HEK293 (cell line): ENCODE measurements around the gene APOL2.

Experiments used
- BCL11B ChIP-seq: fragments of 450-650 bp; formaldehyde crosslinking; IDR thresholded peaks from 2 replicates; pipeline ENCODE4 v1.5.1; 2016; ENCODE audit warnings: low read depth, missing biosample characterization, missing genetic modification characterization
- ELK4 ChIP-seq: IDR thresholded peaks from 2 replicates; pipeline ENCODE4 v1.6.1; 2011; ENCODE audit warnings: mild to moderate bottlenecking, low read depth, low read length, borderline replicate concordance
- GFI1B ChIP-seq: fragments of 450-650 bp; formaldehyde crosslinking; IDR thresholded peaks from 2 replicates; pipeline ENCODE4 v1.5.1; 2016; ENCODE audit warnings: missing biosample characterization, missing genetic modification characterization
- GLIS1 ChIP-seq: fragments of 450-650 bp; formaldehyde crosslinking; IDR thresholded peaks from 2 replicates; pipeline ENCODE4 v1.5.1; 2016; ENCODE audit warnings: missing biosample characterization, missing genetic modification characterization
- HOXC10 ChIP-seq: sonication (generic); formaldehyde crosslinking; IDR thresholded peaks from 2 replicates; pipeline ENCODE4 v1.8.1; 2023; ENCODE audit warnings: mild to moderate bottlenecking, missing genetic modification reagents
- KLF10 ChIP-seq: fragments of 450-650 bp; IDR thresholded peaks from 2 replicates; pipeline ENCODE4 v1.5.1; 2018; ENCODE audit warnings: missing biosample characterization, mild to moderate bottlenecking, missing genetic modification characterization
- MZF1 ChIP-seq: fragments of 450-650 bp; formaldehyde crosslinking; IDR thresholded peaks from 2 replicates; pipeline ENCODE4 v1.5.1; 2017; ENCODE audit warnings: missing biosample characterization, missing genetic modification characterization, borderline replicate concordance
- SCRT2 ChIP-seq: fragments of 450-650 bp; formaldehyde crosslinking; IDR thresholded peaks from 2 replicates; pipeline ENCODE4 v1.5.1; 2016; ENCODE audit warnings: missing biosample characterization, missing genetic modification characterization
- TRIM28 ChIP-seq: IDR thresholded peaks from 2 replicates; pipeline ENCODE4 v1.6.1; 2011; ENCODE audit warnings: low read length, control low read depth, borderline replicate concordance
- ZBTB48 ChIP-seq: fragments of 450-650 bp; formaldehyde crosslinking; IDR thresholded peaks from 2 replicates; pipeline ENCODE4 v1.5.1; 2016; ENCODE audit warnings: missing biosample characterization, missing genetic modification characterization
- ZFHX2 ChIP-seq: fragments of 450-650 bp; formaldehyde crosslinking; conservative IDR thresholded peaks from 2 replicates; pipeline ENCODE4 v1.5.1; 2016; ENCODE audit warnings: missing biosample characterization, missing genetic modification characterization
- ZFP37 ChIP-seq: fragments of 450-650 bp; formaldehyde crosslinking; IDR thresholded peaks from 2 replicates; pipeline ENCODE4 v1.5.1; 2016; ENCODE audit warnings: missing biosample characterization, missing genetic modification characterization
- ZNF132 ChIP-seq: fragments of 450-650 bp; formaldehyde crosslinking; IDR thresholded peaks from 2 replicates; pipeline ENCODE4 v1.5.1; 2017; ENCODE audit warnings: missing biosample characterization, missing genetic modification characterization, borderline replicate concordance
- ZNF155 ChIP-seq: fragments of 450-650 bp; formaldehyde crosslinking; IDR thresholded peaks from 2 replicates; pipeline ENCODE4 v1.5.1; 2016; ENCODE audit warnings: missing biosample characterization, missing genetic modification characterization
- ZNF37A ChIP-seq: fragments of 450-650 bp; IDR thresholded peaks from 2 replicates; pipeline ENCODE4 v1.5.1; 2018; ENCODE audit warnings: missing biosample characterization, missing genetic modification characterization
- ZNF48 ChIP-seq: fragments of 450-650 bp; formaldehyde crosslinking; IDR thresholded peaks from 2 replicates; pipeline ENCODE4 v1.5.1; 2016; ENCODE audit warnings: missing biosample characterization, missing genetic modification characterization
- ZNF529 ChIP-seq: fragments of 450-650 bp; formaldehyde crosslinking; IDR thresholded peaks from 2 replicates; pipeline ENCODE4 v1.5.1; 2017; ENCODE audit warnings: missing genetic modification characterization, missing biosample characterization; ENCODE audit not compliant: insufficient replicate concordance
- ZNF555 ChIP-seq: fragments of 450-650 bp; formaldehyde crosslinking; conservative IDR thresholded peaks from 2 replicates; pipeline ENCODE4 v1.5.1; 2017; ENCODE audit warnings: missing biosample characterization, mild to moderate bottlenecking, missing genetic modification characterization, inconsistent platforms
- ZNF664 ChIP-seq: fragments of 450-650 bp; formaldehyde crosslinking; IDR thresholded peaks from 2 replicates; pipeline ENCODE4 v1.5.1; 2016; ENCODE audit warnings: missing biosample characterization, missing genetic modification characterization
- ZSCAN16 ChIP-seq: fragments of 450-650 bp; formaldehyde crosslinking; IDR thresholded peaks from 2 replicates; pipeline ENCODE4 v1.5.1; 2016; ENCODE audit warnings: missing biosample characterization, missing genetic modification characterization
- ZSCAN30 ChIP-seq: fragments of 450-650 bp; IDR thresholded peaks from 2 replicates; pipeline ENCODE4 v1.5.1; 2018; ENCODE audit warnings: missing biosample characterization, mild to moderate bottlenecking, missing genetic modification characterization, moderate library complexity
- TF ChIP-seq, protein P1 (sequence below): fragments of 450-650 bp; formaldehyde crosslinking; IDR thresholded peaks from 2 replicates; pipeline ENCODE4 v1.5.1; 2016; ENCODE audit warnings: missing biosample characterization, missing genetic modification characterization
- TF ChIP-seq, protein P2 (sequence below): fragments of 450-650 bp; formaldehyde crosslinking; IDR thresholded peaks from 2 replicates; pipeline ENCODE4 v1.5.1; 2017; ENCODE audit warnings: missing biosample characterization, mild to moderate bottlenecking, missing genetic modification characterization, moderate library complexity
- TF ChIP-seq, protein P3 (sequence below): fragments of 450-650 bp; formaldehyde crosslinking; IDR thresholded peaks from 2 replicates; pipeline ENCODE4 v1.5.1; 2016; ENCODE audit warnings: missing biosample characterization, missing genetic modification characterization
- TF ChIP-seq, protein P4 (sequence below): fragments of 450-650 bp; formaldehyde crosslinking; IDR thresholded peaks from 2 replicates; pipeline ENCODE4 v1.5.1; 2016; ENCODE audit warnings: missing biosample characterization, missing genetic modification characterization
- TF ChIP-seq, protein P5 (sequence below): fragments of 450-650 bp; formaldehyde crosslinking; IDR thresholded peaks from 2 replicates; pipeline ENCODE4 v1.5.1; 2016; ENCODE audit warnings: missing biosample characterization, missing genetic modification characterization

Gene APOL2

GRCh38 chr22:36253523-36254490, 14.5 kb upstream of the APOL2 start (continued):
- TF ChIP-seq GFI1B (no peak), TRIM28 (no peak), ZNF529 (no peak), ZNF155 (tag by site-specific recombination) (no peak), BCL11B (no peak), ZNF48 (tag by site-specific recombination) (no peak), ZSCAN16 (tag by site-specific recombination) (no peak), KLF10 (tag by site-specific recombination) (no peak), ZNF132 (tag by site-specific recombination) (no peak), ZFP37 (no peak), SCRT2 (tag by site-specific recombination) (no peak), ZFHX2 (tag by site-specific recombination) (peak; percentile 73), HOXC10 (CRISPR knock-in tag) (no peak), MZF1 (tag by site-specific recombination) (no peak), ZNF37A (no peak), GLIS1 (tag by site-specific recombination) (peak; percentile 71), ELK4 (no peak), ZSCAN30 (tag by site-specific recombination) (no peak), ZBTB48 (tag by site-specific recombination) (no peak), ZNF555 (no peak), ZNF664 (no peak)
- TF ChIP-seq, protein P1, sequence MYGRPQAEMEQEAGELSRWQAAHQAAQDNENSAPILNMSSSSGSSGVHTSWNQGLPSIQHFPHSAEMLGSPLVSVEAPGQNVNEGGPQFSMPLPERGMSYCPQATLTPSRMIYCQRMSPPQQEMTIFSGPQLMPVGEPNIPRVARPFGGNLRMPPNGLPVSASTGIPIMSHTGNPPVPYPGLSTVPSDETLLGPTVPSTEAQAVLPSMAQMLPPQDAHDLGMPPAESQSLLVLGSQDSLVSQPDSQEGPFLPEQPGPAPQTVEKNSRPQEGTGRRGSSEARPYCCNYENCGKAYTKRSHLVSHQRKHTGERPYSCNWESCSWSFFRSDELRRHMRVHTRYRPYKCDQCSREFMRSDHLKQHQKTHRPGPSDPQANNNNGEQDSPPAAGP (tag by site-specific recombination), result no peak
- TF ChIP-seq, protein P2, sequence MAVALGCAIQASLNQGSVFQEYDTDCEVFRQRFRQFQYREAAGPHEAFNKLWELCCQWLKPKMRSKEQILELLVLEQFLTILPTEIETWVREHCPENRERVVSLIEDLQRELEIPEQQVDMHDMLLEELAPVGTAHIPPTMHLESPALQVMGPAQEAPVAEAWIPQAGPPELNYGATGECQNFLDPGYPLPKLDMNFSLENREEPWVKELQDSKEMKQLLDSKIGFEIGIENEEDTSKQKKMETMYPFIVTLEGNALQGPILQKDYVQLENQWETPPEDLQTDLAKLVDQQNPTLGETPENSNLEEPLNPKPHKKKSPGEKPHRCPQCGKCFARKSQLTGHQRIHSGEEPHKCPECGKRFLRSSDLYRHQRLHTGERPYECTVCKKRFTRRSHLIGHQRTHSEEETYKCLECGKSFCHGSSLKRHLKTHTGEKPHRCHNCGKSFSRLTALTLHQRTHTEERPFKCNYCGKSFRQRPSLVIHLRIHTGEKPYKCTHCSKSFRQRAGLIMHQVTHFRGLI (tag by site-specific recombination), result no peak
- TF ChIP-seq, protein P3, sequence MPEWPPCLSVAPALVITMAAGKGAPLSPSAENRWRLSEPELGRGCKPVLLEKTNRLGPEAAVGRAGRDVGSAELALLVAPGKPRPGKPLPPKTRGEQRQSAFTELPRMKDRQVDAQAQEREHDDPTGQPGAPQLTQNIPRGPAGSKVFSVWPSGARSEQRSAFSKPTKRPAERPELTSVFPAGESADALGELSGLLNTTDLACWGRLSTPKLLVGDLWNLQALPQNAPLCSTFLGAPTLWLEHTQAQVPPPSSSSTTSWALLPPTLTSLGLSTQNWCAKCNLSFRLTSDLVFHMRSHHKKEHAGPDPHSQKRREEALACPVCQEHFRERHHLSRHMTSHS, result no peak
- TF ChIP-seq, protein P4, sequence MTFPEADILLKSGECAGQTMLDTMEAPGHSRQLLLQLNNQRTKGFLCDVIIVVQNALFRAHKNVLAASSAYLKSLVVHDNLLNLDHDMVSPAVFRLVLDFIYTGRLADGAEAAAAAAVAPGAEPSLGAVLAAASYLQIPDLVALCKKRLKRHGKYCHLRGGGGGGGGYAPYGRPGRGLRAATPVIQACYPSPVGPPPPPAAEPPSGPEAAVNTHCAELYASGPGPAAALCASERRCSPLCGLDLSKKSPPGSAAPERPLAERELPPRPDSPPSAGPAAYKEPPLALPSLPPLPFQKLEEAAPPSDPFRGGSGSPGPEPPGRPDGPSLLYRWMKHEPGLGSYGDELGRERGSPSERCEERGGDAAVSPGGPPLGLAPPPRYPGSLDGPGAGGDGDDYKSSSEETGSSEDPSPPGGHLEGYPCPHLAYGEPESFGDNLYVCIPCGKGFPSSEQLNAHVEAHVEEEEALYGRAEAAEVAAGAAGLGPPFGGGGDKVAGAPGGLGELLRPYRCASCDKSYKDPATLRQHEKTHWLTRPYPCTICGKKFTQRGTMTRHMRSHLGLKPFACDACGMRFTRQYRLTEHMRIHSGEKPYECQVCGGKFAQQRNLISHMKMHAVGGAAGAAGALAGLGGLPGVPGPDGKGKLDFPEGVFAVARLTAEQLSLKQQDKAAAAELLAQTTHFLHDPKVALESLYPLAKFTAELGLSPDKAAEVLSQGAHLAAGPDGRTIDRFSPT (tag by site-specific recombination), result no peak
- TF ChIP-seq, protein P5, sequence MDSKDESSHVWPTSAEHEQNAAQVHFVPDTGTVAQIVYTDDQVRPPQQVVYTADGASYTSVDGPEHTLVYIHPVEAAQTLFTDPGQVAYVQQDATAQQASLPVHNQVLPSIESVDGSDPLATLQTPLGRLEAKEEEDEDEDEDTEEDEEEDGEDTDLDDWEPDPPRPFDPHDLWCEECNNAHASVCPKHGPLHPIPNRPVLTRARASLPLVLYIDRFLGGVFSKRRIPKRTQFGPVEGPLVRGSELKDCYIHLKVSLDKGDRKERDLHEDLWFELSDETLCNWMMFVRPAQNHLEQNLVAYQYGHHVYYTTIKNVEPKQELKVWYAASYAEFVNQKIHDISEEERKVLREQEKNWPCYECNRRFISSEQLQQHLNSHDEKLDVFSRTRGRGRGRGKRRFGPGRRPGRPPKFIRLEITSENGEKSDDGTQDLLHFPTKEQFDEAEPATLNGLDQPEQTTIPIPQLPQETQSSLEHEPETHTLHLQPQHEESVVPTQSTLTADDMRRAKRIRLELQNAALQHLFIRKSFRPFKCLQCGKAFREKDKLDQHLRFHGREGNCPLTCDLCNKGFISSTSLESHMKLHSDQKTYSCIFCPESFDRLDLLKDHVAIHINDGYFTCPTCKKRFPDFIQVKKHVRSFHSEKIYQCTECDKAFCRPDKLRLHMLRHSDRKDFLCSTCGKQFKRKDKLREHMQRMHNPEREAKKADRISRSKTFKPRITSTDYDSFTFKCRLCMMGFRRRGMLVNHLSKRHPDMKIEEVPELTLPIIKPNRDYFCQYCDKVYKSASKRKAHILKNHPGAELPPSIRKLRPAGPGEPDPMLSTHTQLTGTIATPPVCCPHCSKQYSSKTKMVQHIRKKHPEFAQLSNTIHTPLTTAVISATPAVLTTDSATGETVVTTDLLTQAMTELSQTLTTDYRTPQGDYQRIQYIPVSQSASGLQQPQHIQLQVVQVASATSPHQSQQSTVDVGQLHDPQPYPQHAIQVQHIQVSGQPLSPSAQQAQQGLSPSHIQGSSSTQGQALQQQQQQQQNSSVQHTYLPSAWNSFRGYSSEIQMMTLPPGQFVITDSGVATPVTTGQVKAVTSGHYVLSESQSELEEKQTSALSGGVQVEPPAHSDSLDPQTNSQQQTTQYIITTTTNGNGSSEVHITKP (tag by site-specific recombination), result 0 out of 2 replicates have a peak, but pooled peaks have one; percentile 14
